ENCODE measurements around the gene STH. TPM values are rescaled to one million over a fixed set of nuclear protein-coding genes. Genes with fewer than 3 reads are reported as not detected.
"Not testable (repeated sequence)": the region's sequence is repeated elsewhere in the genome, so short reads cannot be mapped to it uniquely, and the experiment has no call there.

Gene STH
- total and polyA plus RNA-seq, 10 of the 15 experiments (the other 5 are each of a cell fraction or from before 2014, with no cell fraction given) = not detected

GRCh38 chr17:45956090-45956489 lies 43.0 kb upstream of the STH start (continued):
- TF ChIP-seq ZNF592 (IDR thresholded peaks at IDR 0.05) = no peak

GRCh38 chr17:45956746-45957145 lies 42.3 kb upstream of the STH start:
- H3K27me3 ChIP-seq (replicated peaks in 1 of 2; ENCODE audit: control insufficient read depth in 2 of 2, insufficient read depth in 2 of 2, low read length in 1 of 2); RAD21 ChIA-PET (ENCODE audit: unreplicated experiment); H3K4me3 ChIP-seq; SMC1A ChIA-PET (ENCODE audit: uncharacterized antibody, unreplicated experiment); H3K9me3 ChIP-seq (replicated peaks; ENCODE audit: control insufficient read depth, insufficient read depth, low read length); POLR2A ChIA-PET; H3K4me1 ChIP-seq (ENCODE audit: control insufficient read depth, insufficient read depth, low read length); H3K27ac ChIP-seq (ENCODE audit: control insufficient read depth, insufficient read depth); H2AFZ ChIP-seq (ENCODE audit: control insufficient read depth, low read depth, low read length); BruUV-seq (replicated peaks); H3K36me3 ChIP-seq (ENCODE audit: control insufficient read depth in 2 of 2, insufficient read depth in 2 of 2, low read length in 1 of 2); in situ Hi-C loops (cut with MboI); H4K20me1 ChIP-seq (ENCODE audit: control insufficient read depth, insufficient read depth); DNase-seq (ENCODE audit: low read depth, low spot score); H3K79me2 ChIP-seq (ENCODE audit: control insufficient read depth, insufficient read depth, low read length); ATAC-seq; H3K9ac ChIP-seq (ENCODE audit: control insufficient read depth, insufficient read depth, low read length); FAIRE-seq; H3K4me2 ChIP-seq (ENCODE audit: control insufficient read depth, insufficient read depth); intact Hi-C loops (cut with micrococcal nuclease; ENCODE audit: unreplicated experiment): not testable (repeated sequence)
- CTCF ChIA-PET = interaction anchor here (0.7 kb wide), 1 partner anchor 9 kb away, joined by 3 read pairs; no protein-coding TSS in a partner anchor
- WGBS (ENCODE audit: insufficient coverage, insufficient replicate concordance, low lambda C conversion rate, missing lambda C conversion rate) = 57% methylated on average over 4 of the region's 4 CpGs

Measured in GM12878 (cell line).